Fibroblast of peridontal ligament (primary cell): ENCODE measurements around the gene AMBN.

ENCODE experiments used
- DNase-seq: peaks from one replicate; pipeline ENCODE4 v3.0.0-alpha.2; 2010; ENCODE audit errors: extremely low read depth

The AMBN gene, protein sequence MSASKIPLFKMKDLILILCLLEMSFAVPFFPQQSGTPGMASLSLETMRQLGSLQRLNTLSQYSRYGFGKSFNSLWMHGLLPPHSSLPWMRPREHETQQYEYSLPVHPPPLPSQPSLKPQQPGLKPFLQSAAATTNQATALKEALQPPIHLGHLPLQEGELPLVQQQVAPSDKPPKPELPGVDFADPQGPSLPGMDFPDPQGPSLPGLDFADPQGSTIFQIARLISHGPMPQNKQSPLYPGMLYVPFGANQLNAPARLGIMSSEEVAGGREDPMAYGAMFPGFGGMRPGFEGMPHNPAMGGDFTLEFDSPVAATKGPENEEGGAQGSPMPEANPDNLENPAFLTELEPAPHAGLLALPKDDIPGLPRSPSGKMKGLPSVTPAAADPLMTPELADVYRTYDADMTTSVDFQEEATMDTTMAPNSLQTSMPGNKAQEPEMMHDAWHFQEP

GRCh38 chr4:70591955-70592582, at the start of gene AMBN:
TSS of gene AMBN (plus strand) at chr4:70592256. CDS start at chr4:70592359, 103 bp downstream.
- DNase-seq, result no peak

DNA sequence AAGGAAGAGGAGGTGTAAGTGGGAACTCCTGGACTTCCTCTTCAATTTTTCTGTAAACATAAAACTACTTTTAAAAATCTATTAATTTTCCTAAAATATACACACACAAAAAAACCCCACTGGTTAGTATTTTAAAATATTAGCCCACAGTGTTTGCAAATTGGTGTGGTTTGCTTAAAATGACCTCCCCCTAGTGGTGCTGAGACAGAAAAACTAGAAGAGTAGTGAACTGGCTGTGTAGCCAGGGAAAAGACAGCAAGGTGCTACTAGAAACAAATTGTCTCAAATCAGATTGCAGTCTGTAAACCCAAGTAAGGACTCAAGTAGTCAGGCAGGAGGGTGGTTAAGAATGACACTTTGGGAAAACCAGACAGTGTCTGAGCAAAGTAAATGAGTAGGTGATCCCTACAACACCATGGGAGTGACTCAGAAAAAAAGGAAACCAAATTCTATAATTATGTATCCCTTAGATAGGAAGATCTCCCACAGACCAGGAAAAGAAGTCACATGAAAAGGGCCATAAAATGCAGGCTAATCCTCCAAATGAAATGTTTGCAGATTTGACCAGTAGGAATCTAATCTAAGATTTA, 47.7 kb upstream of the AMBN start:
- DNase-seq, result peak; percentile 14

GRCh38 chr4:70556856-70557255, 35.2 kb upstream of the AMBN start:
- peak; percentile 14 for DNase-seq

GRCh38 chr4:70559211-70559830, 32.7 kb upstream of the AMBN start:
- DNase-seq, result peak; percentile 66

DNA sequence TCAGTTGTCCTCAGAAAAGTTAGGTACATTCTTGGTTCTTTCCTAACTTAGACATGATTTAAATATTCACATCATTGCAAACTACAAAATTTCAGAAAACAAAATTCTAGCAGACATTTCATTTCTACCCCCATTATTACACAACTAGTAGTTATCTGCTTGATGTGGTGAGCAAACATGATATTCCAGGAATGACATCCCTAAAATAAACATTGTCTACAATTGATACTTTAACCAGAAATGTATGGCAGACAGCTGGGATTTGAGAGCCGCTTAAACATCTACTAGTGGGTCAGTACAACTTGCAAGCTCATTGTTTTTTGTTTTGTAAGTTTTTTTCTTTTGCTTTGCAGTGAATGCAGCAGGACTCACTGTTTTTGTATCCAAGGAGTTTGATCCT, 32.1 kb upstream of the AMBN start:
- peak; percentile 3 for DNase-seq

DNA sequence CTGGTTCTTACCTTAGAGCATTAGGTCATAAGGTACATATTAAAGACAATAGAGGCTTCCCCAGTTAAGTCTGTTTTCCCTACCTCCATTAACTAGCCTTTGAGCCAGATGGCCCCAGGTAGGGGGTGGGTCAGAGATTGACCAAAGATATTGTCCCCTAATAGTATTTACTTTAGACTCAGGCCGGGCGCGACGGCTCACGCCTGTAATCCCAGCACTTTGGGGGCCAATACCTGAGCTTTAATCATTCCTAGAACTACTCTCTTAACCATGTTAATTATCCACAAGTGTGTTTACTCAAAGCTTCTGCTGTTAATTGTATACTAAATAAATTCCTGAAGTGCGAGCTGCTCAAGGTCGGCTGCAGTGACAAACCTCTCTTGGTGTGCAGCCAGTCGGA, 28.0 kb upstream of the AMBN start:
- no peak for DNase-seq

GRCh38 chr4:70570796-70571195, 21.3 kb upstream of the AMBN start:
- no peak for DNase-seq

DNA sequence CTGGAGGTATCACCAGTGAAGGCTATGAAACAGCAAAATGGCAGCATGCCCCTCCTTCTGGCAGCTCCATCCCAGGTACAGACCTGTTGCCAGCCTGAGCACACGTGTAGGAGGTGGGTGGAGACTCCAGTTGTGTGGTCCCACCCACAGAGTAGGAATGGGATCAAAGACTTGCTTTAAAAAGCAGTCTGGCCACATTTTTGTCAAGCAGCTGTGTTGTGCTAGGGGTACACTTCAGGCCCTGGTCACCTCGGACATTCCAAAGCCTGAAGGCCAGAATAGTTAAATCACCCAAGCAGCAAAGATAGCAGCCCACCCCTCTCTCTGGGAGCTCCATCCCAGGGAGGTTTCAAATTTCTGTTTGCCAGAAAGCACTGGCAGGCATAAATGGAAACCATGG, 20.3 kb upstream of the AMBN start:
- no peak for DNase-seq

DNA sequence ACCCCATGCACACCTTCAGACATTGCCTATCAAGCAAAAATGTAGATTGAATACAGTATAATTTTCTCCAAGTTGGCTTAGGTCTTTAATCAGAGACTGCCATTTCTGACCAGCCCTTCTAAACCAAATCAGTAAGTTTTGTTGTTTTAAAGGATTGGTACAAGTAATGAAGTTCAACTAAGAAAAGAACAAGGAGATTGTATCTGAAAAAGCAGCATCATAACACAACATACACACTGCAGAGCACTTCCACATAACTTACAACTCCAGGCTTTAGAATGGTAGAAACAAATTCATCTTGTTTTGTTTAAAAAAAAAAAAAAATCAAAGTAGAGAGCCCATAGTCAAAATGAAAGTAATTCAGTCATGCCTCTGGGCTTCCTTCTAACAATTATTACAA, 16.1 kb upstream of the AMBN start:
- no peak for DNase-seq

DNA sequence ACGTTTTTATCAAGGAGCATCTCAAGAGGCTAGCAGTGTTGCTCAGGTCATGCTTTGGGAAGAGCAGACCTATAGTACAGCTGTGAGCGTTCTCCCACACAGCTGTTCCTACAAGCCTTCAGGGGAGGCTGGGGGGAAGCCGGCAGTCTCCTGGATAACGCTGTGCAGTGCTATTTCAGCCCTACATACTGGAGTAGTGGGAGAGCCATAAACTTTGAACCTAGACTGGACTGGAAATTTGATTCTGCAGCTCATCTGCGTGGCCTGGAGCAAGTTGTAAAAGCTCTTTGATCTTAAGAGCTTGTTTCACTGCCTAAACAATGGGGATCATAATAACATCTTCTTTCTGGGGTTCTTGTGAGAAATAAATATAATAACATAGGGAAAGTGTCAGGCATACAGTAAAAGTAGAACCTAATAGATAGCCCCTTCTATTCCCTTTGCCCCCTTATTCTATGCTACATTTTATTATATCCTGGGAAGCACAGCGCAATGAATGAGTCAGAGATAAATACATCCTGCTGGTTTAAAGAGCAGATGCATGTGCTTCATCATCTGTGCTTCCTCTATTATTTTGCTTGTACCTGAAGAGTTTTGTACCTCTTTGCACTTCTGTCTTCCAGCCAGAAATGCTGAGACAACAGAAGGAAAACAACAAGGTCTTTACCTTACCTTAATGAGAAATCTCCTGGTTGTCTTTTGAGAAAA, 14.7 kb upstream of the AMBN start:
- DNase-seq, result no peak

DNA sequence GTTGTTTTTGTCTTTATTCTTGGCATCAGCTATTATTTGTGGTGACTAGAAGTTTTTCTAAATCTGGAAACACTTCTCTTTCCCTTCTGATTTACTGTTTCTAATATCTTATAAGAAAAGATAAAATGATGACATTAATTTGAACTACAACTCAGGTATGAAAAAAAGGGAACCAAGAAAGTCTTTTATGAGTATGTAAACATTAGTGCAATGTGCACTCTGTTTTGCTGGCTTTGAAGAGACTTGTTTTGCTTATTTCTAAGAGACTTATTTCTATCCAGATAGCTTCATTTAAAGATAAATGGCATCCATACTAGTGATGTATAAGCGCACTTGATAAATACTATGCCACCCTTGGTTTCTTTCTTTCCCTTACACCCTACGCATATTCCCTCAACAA, 10.1 kb upstream of the AMBN start:
- no peak for DNase-seq

GRCh38 chr4:70583952-70584834, 7.9 kb upstream of the AMBN start:
- no peak for DNase-seq

DNA sequence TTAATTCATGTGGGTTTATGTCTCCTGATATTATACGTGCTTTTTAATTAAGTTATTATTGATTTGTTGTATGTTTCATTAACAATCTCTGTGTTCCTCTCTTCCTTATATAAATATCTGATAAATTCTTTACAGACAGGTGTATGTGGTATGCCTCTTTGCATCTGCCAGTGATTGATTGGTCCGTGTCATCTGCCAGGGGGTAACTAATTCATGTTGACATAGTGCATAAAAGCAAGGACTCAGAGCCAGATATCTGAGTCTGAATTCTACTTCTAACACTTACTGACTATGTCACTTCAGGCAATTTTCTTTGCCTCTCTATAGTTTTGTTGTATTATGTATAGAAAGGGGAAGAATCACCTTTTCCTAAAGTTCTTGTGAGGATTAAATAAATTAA, 5.2 kb upstream of the AMBN start:
- no peak for DNase-seq

- no peak for DNase-seq
Measured at GRCh38 chr4:70589785-70590184, 2.3 kb upstream of the AMBN start.

DNA sequence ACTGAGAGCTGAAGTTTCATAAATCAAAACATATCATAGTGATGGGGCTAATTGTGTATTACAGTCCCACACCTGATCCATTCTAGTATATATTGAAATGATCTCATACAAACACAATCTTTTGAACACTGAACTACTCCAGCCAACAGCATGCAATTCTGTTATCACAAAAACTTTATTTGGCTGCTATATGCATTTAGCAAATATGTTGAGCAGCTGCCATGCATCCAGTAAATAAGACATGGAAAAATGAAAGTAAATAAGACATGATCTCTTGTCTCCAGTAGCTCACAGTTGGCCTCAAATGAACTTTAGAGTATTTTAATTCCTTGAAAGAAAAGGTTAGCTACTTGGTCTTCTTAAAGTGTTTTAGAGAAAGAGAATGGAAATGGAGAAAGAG, 2.1 kb downstream of the AMBN start:
- DNase-seq, result no peak

- no peak for DNase-seq
Measured at GRCh38 chr4:70600305-70600704, 8.2 kb downstream of the AMBN start.

DNA sequence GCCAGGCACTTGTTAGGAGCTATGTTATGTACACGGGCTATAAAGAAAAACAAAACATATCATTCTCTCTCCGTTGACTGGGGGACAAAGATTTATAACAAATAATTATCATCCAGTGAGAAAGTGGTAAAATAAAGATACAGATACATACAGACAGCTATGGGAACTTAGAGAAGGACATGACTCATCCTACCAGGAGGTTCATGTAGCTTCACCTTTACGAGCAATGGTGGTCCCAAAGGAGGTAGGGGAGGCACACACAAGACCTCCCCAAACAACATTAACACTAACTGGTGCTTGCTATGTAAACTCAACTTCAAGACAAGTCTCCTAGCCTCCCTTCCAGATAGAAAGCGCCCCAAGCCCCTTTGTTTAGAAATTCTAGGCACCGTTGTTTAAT, 8.9 kb downstream of the AMBN start:
- no peak for DNase-seq

- peak; percentile 72 for DNase-seq
Measured at GRCh38 chr4:70601422-70602039, 9.5 kb downstream of the AMBN start.

DNA sequence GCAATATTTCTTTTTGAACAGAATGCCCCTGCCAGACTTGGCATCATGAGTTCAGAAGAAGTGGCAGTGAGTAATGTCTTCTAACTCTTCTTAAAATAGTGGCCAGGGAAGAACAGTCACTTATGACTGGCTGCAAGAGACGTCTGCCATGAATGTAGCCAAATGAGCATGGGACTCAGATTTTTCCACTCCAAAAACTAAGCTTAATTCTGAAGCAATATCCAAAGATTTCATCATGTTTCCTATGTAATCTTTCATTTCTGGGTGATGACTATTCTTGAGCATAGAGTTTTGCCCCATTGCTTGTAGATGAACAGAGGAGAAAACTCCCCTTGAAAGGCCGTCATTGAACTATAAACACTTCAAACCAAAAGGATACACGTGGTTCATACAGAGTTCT, 11.8 kb downstream of the AMBN start:
- DNase-seq, result peak; percentile 83

DNA sequence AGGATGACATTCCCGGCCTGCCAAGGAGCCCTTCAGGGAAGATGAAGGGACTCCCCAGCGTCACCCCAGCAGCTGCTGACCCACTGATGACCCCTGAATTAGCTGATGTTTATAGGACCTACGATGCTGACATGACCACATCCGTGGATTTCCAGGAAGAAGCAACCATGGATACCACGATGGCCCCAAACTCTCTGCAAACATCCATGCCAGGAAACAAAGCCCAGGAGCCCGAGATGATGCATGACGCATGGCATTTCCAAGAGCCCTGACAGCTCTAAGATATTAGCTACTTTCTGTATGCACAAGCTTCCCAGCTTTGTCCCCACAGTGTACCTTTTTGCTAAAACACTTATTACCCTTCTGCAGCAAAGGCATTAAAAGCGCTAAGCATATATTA, 14.4 kb downstream of the AMBN start:
- DNase-seq, result no peak
